Suprapubic skin (tissue), 4 donors: ENCODE measurements around the gene TSHZ2. TPM values are rescaled to one million over a fixed set of nuclear protein-coding genes. Genes with fewer than 3 reads are reported as not detected.

Source experiments
- DNase-seq, 2 donors: peaks; one replicate each; pipeline ENCODE4 v3.0.0-alpha.2; 2019; ENCODE audit warnings: low spot score in 2 of 2
- H3K27ac ChIP-seq: fragments of 200-600 bp; sonication (generic); one replicate; pipeline ENCODE4 v1.5.1; 2019
- H3K27me3 ChIP-seq: fragments of 200-600 bp; sonication (generic); one replicate; pipeline ENCODE4 v1.5.1; 2019
- H3K36me3 ChIP-seq: fragments of 200-600 bp; sonication (generic); one replicate; pipeline ENCODE4 v1.5.1; 2019
- H3K4me1 ChIP-seq: fragments of 200-600 bp; sonication (generic); one replicate; pipeline ENCODE4 v1.5.1; 2019
- H3K4me3 ChIP-seq: fragments of 200-600 bp; sonication (generic); one replicate; pipeline ENCODE4 v1.5.1; 2019; ENCODE audit warnings: mild to moderate bottlenecking
- H3K9me3 ChIP-seq: fragments of 200-600 bp; sonication (generic); one replicate; pipeline ENCODE4 v1.5.1; 2019
- EP300 ChIP-seq: sonication (generic); formaldehyde crosslinking; IDR thresholded peaks from one replicate; pipeline ENCODE4 v1.6.1; 2017; ENCODE audit warnings: antibody characterized with exemption
- POLR2A ChIP-seq, 2 donors: fragments of 450-650 bp; IDR thresholded peaks; one replicate each; pipeline ENCODE4 v1.6.1; 2017; ENCODE audit warnings: antibody characterized with exemption in 2 of 2, mild to moderate bottlenecking in 2 of 2, moderate library complexity in 2 of 2
- POLR2AphosphoS5 ChIP-seq, 3 donors: sonication (generic); formaldehyde crosslinking; IDR thresholded peaks; one replicate each; pipeline ENCODE4 v1.6.1; 2017; ENCODE audit warnings: antibody characterized with exemption in 3 of 3
- WGBS: methylation state at CpG from one replicate; pipeline ENCODE4 v1.1.5; 2018; 5-methylcytosine and 5-hydroxymethylcytosine counted together
- total RNA-seq, 4 donors: library from RNA; depleted of rRNA; stranded (reverse); fragments of >200 nt; gene quantifications; one replicate each; pipeline ENCODE4 v1.1.0, GENCODE V29; 2016
- TF ChIP-seq, protein P1 (sequence below), 2 donors: fragments of 200-600 bp in 1 of 2; fragments of 450-650 bp in 1 of 2; sonication (generic) in 1 of 2; IDR thresholded peaks; one replicate each; pipeline ENCODE4 v1.5.1; 2016 to 2019; ENCODE audit warnings: antibody characterized with exemption in 2 of 2, mild to moderate bottlenecking in 1 of 2, moderate library complexity in 1 of 2

The TSHZ2 gene
- total RNA-seq, 4 donors from 2014 or later, result 10.2 to 24.7 (median 19.2) TPM

DNA sequence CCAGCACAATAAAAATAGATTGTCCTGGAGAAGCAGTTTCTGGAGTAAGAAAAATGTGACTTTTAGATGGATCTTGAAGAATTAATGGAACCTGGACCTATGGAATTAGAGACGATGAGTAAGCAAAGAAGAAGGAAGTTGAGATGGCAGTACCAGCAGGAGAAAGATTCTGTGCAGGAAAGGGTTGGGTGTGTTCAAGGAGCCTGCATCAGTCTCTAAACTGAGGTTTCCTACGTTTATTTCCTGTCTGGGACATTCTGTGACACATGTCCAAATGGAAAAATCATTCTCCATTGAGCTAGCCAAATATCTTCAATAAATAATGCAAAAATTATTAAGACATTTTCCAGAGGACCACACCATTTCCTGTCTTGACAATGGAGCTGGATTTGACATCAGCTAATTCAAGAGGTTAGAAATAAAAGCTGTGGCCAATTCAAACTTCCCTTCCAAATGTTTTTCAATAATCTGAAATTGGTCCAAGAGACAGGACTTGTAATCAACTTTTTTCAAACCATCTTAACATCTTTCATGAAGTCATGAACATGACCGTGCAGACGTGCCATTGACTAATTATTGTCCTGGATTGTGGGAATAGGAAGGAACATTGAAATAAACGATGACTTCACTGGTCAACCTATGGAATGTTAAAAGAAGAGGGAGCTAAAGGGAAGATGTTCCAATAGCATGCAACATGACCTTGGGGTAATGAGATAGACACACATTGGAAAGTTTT, 423.2 kb downstream of the TSHZ2 start:
- Histone ChIP-seq H3K9me3 (no peaks in the 10 kb centered on the region), H3K27ac (no peak overlapping the region), H3K4me1 (no peaks in the 10 kb centered on the region), H3K36me3 (no peaks in the 10 kb centered on the region), H3K4me3 (no peak overlapping the region), H3K27me3 (no peaks in the 10 kb centered on the region)
- TF ChIP-seq POLR2AphosphoS5 (IDR thresholded peaks at IDR 0.05) (no peak), EP300 (no peak), POLR2A (IDR thresholded peaks at IDR 0.05) (no peak)
- TF ChIP-seq, protein P1, sequence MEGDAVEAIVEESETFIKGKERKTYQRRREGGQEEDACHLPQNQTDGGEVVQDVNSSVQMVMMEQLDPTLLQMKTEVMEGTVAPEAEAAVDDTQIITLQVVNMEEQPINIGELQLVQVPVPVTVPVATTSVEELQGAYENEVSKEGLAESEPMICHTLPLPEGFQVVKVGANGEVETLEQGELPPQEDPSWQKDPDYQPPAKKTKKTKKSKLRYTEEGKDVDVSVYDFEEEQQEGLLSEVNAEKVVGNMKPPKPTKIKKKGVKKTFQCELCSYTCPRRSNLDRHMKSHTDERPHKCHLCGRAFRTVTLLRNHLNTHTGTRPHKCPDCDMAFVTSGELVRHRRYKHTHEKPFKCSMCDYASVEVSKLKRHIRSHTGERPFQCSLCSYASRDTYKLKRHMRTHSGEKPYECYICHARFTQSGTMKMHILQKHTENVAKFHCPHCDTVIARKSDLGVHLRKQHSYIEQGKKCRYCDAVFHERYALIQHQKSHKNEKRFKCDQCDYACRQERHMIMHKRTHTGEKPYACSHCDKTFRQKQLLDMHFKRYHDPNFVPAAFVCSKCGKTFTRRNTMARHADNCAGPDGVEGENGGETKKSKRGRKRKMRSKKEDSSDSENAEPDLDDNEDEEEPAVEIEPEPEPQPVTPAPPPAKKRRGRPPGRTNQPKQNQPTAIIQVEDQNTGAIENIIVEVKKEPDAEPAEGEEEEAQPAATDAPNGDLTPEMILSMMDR (IDR thresholded peaks at IDR 0.05), result no peak
- DNase-seq, result no peak
- 59% methylated on average over 5 of the region's 5 CpGs for WGBS

DNA sequence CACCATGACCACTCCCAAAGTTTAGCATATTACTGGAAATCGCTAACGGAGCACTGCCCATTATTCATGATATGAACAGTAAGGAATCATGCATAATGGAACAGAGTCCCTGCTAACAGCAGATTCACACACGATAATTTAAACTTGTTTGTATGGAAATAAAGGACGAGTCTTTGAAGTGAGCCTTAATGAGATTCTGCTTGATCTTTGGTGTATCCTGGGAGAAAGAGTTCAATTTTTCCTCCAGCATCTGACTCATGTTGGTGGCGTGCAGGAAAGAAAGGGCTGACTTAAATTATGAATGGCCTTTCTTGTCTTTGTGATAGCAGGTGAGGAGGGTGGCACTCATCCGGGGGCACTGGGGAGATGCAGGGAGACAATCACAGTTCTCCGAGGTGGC, 426.9 kb downstream of the TSHZ2 start:
- no peak for DNase-seq
- no peaks in the 10 kb centered on the region for H3K27me3 ChIP-seq
- H3K4me1 ChIP-seq, result no peaks in the 10 kb centered on the region
- H3K4me3 ChIP-seq, result no peak overlapping the region
- no peak for TF ChIP-seq EP300
- TF ChIP-seq, protein P1 (IDR thresholded peaks at IDR 0.05), result no peak
- no peak for TF ChIP-seq POLR2AphosphoS5 (IDR thresholded peaks at IDR 0.05)
- TF ChIP-seq POLR2A (IDR thresholded peaks at IDR 0.05), result no peak
- no peak overlapping the region for H3K27ac ChIP-seq
- H3K36me3 ChIP-seq, result no peaks in the 10 kb centered on the region
- WGBS, result 84% methylated on average over 7 of the region's 7 CpGs
- no peaks in the 10 kb centered on the region for H3K9me3 ChIP-seq

DNA sequence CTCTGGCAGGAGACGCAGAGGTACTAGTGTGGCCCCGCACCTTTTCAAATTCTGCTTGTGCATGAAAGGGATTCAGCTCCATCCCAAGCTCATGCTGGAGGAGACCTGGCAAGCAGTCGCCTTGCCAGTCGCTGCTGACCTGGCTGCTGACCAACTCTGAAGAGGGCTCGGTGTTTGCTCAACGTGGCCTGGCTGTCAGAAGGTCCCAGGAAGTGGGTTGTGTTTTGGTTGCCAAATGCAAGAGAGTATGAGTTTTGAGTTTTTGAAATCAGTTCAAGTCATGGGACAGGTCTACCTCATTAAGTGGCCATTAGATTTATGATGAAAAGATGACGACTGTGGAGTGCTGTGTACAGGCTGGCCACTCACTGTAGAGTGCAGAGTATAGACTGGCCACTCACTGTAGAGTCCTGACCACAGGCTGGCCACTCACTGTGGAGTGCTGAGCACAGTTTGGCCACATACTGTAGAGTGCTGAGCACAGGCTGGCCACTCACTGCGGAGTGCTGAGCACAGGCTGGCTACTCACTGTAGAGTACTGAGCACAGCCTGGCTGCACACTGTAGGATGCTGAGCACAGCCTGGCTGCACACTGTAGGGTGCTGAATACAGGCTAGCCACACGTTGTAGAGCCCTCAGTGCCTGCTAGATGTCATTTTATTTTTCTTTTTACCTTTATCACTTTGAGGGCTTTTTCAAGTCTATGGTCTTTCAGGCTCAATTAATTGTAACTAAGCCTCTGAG, 427.6 kb downstream of the TSHZ2 start:
- no peak overlapping the region for H3K4me3 ChIP-seq
- no peaks in the 10 kb centered on the region for H3K4me1 ChIP-seq
- DNase-seq, result no peak
- no peaks in the 10 kb centered on the region for H3K9me3 ChIP-seq
- TF ChIP-seq POLR2AphosphoS5 (IDR thresholded peaks at IDR 0.05) (no peak), POLR2A (IDR thresholded peaks at IDR 0.05) (no peak), EP300 (no peak)
- TF ChIP-seq, protein P1 (IDR thresholded peaks at IDR 0.05), result no peak
- H3K27ac ChIP-seq, result no peak overlapping the region
- WGBS, result 66% methylated on average over 9 of the region's 9 CpGs
- no peaks in the 10 kb centered on the region for H3K27me3 ChIP-seq
- H3K36me3 ChIP-seq, result no peaks in the 10 kb centered on the region

DNA sequence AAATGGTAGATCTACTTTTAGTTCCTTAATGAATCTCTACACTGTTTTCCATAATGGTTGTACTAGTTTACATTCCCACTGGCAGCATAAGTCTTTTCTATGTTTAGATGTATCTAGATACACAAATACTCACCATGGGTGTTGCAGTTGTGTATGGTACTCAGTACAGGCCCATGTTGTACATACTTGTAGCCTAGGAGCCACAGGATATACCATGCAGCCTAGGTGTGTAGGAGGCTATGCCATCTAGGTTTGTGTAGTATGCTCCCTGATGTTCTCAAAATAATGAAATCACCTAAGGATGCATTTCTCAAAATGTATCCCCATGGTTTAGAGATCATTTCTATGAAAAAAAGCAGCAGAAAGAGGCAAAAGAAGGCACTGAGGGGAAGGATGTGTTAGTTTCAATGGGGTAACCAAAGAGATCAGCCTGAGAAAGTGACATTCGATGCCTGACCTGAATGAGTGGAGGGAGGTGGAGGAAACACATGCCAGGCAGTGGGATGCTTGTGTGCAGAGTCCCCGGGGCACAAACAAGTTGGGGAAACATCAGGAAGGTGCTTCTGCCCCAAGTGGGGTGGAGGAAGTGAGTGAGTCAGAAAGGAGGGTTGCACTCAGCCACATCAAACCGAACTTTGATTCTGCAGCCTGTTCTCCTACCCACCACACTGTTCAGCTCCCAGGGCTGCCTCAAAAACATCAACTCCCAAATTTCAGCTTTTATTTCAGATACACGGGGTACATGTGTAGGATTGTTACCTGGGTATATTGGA, 430.3 kb downstream of the TSHZ2 start:
- Histone ChIP-seq H3K27ac (no peak overlapping the region), H3K36me3 (no peaks in the 10 kb centered on the region), H3K4me1 (no peaks in the 10 kb centered on the region), H3K4me3 (no peak overlapping the region), H3K27me3 (no peaks in the 10 kb centered on the region), H3K9me3 (no peaks in the 10 kb centered on the region)
- TF ChIP-seq, protein P1 (IDR thresholded peaks at IDR 0.05), result no peak
- TF ChIP-seq POLR2A (IDR thresholded peaks at IDR 0.05), result no peak
- no peak for TF ChIP-seq EP300
- TF ChIP-seq POLR2AphosphoS5 (IDR thresholded peaks at IDR 0.05), result no peak
- WGBS, result 75% methylated on average over 4 of the region's 4 CpGs
- DNase-seq, result no peak

DNA sequence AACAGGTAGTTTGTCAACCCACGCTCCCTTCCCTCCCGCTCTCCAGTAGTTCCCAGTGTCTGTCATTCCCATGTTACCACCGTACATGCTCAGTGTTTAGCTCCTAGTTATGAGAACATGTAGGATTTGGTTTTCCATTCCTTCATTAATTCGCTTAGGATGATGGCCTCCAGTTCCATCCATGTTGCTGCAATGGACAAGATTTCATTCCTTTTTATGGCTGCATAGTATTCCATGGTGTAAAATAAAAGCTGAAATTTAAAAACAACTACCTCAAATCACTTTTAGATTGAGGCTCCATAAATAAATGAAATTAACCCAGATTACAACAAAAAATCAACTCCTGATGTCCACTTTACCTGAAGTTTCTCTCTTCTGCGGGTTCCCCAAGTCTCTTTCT, 430.9 kb downstream of the TSHZ2 start:
- WGBS, result 98% methylated on average over 5 of the region's 5 CpGs
- Histone ChIP-seq H3K27me3 (no peaks in the 10 kb centered on the region), H3K36me3 (no peaks in the 10 kb centered on the region), H3K4me3 (no peak overlapping the region), H3K9me3 (no peaks in the 10 kb centered on the region), H3K4me1 (no peaks in the 10 kb centered on the region), H3K27ac (no peak overlapping the region)
- TF ChIP-seq POLR2AphosphoS5 (IDR thresholded peaks at IDR 0.05), result no peak
- no peak for TF ChIP-seq EP300
- TF ChIP-seq, protein P1 (IDR thresholded peaks at IDR 0.05), result no peak
- no peak for TF ChIP-seq POLR2A (IDR thresholded peaks at IDR 0.05)
- DNase-seq, result no peak
